Ureter (tissue), 1 donor: Measurements from ENCODE around the gene GRB2. TPM values are rescaled to one million over a fixed set of nuclear protein-coding genes. Genes with fewer than 3 reads are reported as not detected.
"Not testable (repeated sequence)": the region's sequence is repeated elsewhere in the genome, so short reads cannot be mapped to it uniquely, and the experiment has no call there.

Source experiments
- DNase-seq: peaks from one replicate; pipeline ENCODE4 v3.0.0-alpha.2; 2020; ENCODE audit warnings: low spot score
- total RNA-seq: library from RNA; stranded (reverse); gene quantifications from one replicate; pipeline ENCODE4 v1.2.4, GENCODE V29; 2023
- donor health status: DM: yes; HTN: yes; CAD: no.

GRB2 gene
- total RNA-seq, 1 donor from 2014 or later = 79.0 TPM

- no peak for DNase-seq
These were observed 17.7 kb downstream of the GRB2 start for GRCh38 chr17:75387771-75388170.

- DNase-seq = no peak
These were observed 19.0 kb downstream of the GRB2 start for GRCh38 chr17:75386430-75386829.

- no peak for DNase-seq
These were observed 20.7 kb downstream of the GRB2 start for GRCh38 chr17:75384751-75385150.

- DNase-seq = no peak
These were observed 21.7 kb downstream of the GRB2 start for GRCh38 chr17:75383842-75384195.

GRCh38 chr17:75380750-75381149 lies 24.7 kb downstream of the GRB2 start:
- no peak for DNase-seq

- no peak for DNase-seq
These were observed 25.2 kb downstream of the GRB2 start for GRCh38 chr17:75380315-75380714.

- not testable (repeated sequence) for DNase-seq
These were observed 26.1 kb downstream of the GRB2 start for GRCh38 chr17:75379426-75379825.

- no peak for DNase-seq
These were observed 32.2 kb downstream of the GRB2 start for GRCh38 chr17:75373280-75373679.

- no peak for DNase-seq
These were observed 33.5 kb downstream of the GRB2 start for GRCh38 chr17:75371981-75372380.

GRCh38 chr17:75371339-75371738 lies 34.1 kb downstream of the GRB2 start:
- no peak for DNase-seq

- peak; percentile 45 for DNase-seq
These were observed 35.1 kb downstream of the GRB2 start for GRCh38 chr17:75370286-75370915.

GRCh38 chr17:75367838-75368789 lies 37.4 kb downstream of the GRB2 start:
- not testable (repeated sequence) for DNase-seq

GRCh38 chr17:75367312-75367711 lies 38.2 kb downstream of the GRB2 start:
- DNase-seq = no peak

- DNase-seq = no peak
These were observed 39.0 kb downstream of the GRB2 start for GRCh38 chr17:75366432-75366831.

- no peak for DNase-seq
These were observed 39.6 kb downstream of the GRB2 start for GRCh38 chr17:75365931-75366275.

- no peak for DNase-seq
These were observed 40.2 kb downstream of the GRB2 start for GRCh38 chr17:75365009-75365930.

GRCh38 chr17:75364078-75364477 lies 41.4 kb downstream of the GRB2 start:
- DNase-seq = no peak

GRCh38 chr17:75361996-75362395 lies 43.5 kb downstream of the GRB2 start:
- no peak for DNase-seq

GRCh38 chr17:75361344-75361743 lies 44.1 kb downstream of the GRB2 start:
- no peak for DNase-seq

- DNase-seq = no peak
These were observed 49.1 kb downstream of the GRB2 start for GRCh38 chr17:75356260-75356937.

- DNase-seq = no peak
These were observed 52.3 kb downstream of the GRB2 start for GRCh38 chr17:75353176-75353575.
